GM12872 (cell line): Measurements from ENCODE around the gene CKMT2.

Experiments used
- CTCF ChIP-seq: IDR thresholded peaks from 3 replicates; pipeline ENCODE4 v1.5.1; 2011; ENCODE audit warnings: low read depth, mild to moderate bottlenecking, low read length, moderate library complexity; ENCODE audit not compliant: insufficient read depth

CKMT2 gene

GRCh38 chr5:81232464-81233079 lies 550 bp upstream of the CKMT2 start:
- no peak for TF ChIP-seq CTCF

- TF ChIP-seq CTCF = no peak
Measured at GRCh38 chr5:81234299-81234698, 1.2 kb downstream of the CKMT2 start.

GRCh38 chr5:81234801-81235200 lies 1.7 kb downstream of the CKMT2 start:
- no peak for TF ChIP-seq CTCF

GRCh38 chr5:81235287-81236072 lies 2.4 kb downstream of the CKMT2 start:
- TF ChIP-seq CTCF = no peak

- TF ChIP-seq CTCF = no peak
Measured at GRCh38 chr5:81238460-81238859, 5.3 kb downstream of the CKMT2 start.

- TF ChIP-seq CTCF = no peak
Measured at GRCh38 chr5:81239613-81240012, 6.5 kb downstream of the CKMT2 start.

- no peak for TF ChIP-seq CTCF
Measured at GRCh38 chr5:81241001-81241400, 7.9 kb downstream of the CKMT2 start.
